NCI-H146 (cell line): ENCODE measurements around the gene COL4A1.
"Not testable (repeated sequence)": the region's sequence is repeated elsewhere in the genome, so short reads cannot be mapped to it uniquely, and the experiment has no call there.

Experiments used
- DNase-seq: peaks from one replicate; lab custom pipeline; 2025; lab: John Stamatoyannopoulos, UW

The COL4A1 gene

DNA sequence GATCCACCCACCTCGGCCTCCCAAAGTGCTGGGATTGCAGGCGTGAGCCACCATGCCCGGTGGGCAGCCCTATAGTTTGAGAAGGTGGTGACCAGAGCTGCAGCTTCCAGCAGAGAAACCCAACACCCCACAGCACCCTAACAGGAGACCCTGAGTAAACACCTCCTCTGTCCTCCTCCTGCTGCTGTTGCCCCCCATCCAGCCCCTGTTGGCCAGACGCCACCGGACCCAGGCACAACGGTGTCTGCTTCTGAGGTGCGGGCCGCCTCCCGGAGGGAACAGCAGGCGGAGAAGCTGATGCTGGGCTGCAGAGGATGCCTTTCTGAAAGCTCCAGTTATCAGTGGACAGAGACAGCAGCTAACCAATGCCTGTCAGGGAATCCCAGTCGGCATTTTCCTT lies 175.5 kb downstream of the COL4A1 start:
- DNase-seq: no peak

DNA sequence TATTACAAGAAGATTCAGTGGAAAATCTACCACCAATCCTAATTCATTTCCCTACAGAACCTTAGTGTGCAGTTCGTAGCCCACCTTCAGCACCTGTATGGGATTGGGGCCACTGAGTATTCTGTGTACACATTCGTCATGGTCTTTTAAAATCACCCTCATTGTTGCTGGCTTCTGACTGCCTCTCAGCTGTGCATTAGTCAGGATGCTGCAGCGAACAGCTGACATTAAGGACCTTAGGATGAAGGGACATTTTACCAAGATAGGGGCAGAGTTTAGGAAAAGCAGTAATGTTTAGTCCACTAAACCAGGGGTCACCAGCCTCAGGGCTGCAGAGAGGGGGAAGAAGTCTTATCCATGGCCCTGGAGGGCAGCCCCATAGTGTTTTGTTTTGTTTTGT lies 176.5 kb downstream of the COL4A1 start:
- DNase-seq: no peak

DNA sequence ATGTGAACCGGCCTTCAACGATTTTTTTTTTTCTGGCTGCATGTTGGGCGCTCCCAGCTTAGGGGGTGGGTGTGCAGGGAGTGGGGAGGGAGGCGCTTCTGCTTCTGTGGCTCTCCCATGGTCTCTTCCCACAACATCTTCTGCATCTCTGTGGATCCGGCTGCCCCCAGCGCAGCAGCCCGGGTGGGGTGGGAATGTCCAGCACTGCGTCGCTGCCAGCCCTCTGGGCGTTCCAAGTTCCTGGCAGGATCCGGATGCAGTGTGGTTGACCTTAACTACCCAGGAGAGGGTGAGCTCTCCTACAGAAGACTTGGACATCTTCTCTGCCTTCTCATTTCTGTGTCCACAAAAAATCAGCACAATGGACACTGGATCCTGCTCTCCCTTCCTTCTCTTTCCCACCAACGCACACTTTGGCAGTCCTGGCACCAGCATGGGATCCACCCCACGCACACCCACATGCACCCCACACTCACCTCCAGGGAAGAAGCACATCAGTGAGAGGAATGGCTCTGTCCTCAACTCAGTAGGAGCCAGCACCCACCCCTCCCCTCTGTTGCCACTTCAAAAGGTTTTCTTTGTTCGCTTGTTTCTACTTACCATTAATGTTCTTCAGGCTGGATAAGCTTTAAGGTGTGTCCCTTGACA lies 177.3 kb downstream of the COL4A1 start:
- peak; percentile 69 for DNase-seq

DNA sequence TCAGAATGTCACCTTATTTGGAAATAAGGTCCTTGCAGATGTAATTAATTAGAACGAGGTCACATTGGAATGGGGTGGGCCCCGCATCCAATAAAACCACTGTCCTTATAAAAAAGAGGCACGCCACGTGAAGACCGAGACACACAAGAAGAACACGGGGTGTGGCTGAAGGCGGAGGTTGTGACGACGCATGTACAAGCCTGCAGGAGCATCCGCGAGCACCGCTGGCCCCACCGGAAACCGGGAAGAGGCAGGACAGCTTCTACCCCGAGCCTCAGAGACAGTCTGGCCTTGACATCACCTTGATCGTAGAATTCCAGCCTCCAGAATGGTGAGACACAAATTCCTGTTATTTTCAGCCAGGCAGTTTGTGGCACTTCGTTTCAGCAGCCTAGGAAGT lies 177.9 kb downstream of the COL4A1 start:
- DNase-seq: peak; percentile 93

DNA sequence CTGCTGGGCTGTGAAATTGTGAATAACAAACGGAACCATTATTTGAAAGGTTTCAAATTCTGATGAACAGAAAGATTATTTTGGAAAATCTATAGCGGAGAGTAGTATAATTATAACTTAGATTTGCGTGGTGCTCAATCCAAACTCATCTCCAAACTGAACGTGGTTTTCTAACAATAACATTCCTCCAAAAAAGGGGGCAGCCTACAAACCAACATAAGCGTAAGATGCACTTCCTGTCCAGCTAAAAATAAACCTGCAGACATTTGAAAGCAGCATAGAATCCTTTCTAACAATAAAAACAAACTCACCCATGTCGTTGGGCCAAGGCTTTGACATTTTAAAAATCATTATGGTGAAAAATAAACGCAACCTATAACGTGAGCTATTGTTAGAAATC lies 178.4 kb downstream of the COL4A1 start:
- peak; percentile 29 for DNase-seq

DNA sequence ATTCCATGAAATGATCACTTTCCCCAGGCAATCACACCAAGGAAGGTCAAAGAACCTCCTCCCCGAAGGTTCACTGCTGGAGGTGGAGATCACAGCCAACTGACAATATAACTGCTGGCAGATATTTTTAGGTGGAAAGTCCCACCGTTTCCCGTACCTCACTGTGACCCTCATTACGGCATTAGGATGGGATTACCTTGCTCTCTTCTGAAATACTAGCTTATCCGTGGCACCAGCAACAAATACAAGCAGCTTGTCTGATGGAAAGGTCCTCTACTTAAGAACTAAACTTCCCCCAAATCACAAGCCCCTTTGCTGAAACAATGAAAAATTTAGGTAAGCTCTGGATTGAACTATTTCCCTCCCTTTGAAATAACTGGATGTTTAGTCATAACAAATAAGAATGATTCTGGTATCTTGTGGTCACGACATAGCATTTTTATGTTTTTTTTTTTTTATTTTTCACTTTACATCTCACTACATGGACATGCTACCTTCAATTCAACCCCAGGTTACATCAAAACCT lies 178.9 kb downstream of the COL4A1 start:
- DNase-seq: no peak

DNA sequence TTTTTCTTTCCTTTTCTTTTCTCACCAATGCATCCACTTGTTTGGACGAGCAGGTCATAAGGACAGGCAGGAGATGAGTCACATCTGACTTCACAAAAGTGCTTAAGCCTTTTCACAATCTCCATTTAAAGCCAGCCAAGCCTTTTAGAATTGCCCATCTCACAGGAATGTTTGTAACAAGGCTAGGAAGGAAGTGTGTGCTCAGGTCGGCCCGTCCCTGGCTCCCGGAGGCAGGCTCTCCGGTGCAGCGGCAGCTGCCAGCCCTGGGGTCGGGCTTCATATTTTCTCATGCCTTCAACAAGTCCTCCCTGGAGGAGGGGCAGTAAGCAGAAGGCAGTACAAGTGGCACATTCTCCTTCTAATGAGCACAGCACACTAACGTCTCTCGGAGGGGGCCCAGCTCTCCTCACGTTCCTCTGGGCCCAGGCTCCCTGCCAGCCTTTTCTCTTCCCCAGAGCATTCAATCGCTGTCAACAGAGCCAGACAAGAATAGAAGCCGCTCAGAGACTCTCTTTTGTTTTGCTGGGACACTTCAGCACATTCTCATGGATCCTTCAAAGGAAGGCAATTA lies 180.5 kb downstream of the COL4A1 start:
- no peak for DNase-seq

DNA sequence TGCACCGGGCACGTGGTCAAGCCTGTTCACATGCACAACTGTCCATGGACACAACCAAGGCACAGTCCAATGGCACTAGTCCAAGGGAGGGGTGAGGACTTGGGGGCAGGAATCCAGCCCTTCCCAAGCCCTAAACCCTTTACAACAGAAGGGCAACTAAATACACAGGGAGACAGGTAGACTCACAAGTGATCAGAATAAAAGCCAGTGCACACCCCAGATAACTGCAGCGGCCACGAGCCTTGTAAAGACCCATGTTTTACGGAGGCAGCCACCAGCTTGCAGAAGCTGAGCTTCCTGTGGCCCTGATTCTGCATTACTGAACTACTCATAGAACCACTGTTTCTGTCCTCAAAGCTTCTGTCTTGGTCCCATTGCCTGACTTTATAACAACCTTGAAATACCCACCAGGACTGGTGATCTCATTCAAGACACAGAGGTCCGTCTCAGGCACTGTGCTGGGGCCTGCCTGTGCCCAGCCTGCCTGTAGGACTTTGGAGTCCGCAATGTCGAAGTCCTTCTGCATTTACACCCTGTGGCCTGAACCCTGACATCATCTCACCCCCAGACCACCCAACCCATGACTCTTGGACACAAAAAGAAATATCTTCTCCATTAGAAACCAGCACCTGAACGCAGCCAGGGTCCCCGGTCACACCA lies 181.2 kb downstream of the COL4A1 start:
- no peak for DNase-seq

DNA sequence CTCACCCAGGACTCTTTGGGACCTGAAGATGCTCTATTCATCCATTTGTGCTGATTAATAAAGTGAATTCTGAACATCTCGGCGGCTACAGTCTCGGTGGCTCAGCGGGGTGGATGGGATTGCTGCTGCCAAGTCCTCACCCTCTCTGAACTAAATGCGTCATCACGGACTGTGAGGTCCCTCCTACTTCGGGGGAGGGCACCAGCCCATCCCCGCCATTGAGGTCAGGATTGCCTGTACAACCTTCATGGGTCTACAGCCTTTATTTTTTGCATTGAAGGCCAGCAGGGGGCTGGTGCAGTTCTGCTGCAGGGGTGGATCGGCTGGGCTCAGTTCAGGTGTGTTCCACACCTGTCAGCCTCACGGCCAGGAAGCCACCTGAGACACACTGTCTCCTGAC lies 181.8 kb downstream of the COL4A1 start:
- DNase-seq: peak; percentile 92

DNA sequence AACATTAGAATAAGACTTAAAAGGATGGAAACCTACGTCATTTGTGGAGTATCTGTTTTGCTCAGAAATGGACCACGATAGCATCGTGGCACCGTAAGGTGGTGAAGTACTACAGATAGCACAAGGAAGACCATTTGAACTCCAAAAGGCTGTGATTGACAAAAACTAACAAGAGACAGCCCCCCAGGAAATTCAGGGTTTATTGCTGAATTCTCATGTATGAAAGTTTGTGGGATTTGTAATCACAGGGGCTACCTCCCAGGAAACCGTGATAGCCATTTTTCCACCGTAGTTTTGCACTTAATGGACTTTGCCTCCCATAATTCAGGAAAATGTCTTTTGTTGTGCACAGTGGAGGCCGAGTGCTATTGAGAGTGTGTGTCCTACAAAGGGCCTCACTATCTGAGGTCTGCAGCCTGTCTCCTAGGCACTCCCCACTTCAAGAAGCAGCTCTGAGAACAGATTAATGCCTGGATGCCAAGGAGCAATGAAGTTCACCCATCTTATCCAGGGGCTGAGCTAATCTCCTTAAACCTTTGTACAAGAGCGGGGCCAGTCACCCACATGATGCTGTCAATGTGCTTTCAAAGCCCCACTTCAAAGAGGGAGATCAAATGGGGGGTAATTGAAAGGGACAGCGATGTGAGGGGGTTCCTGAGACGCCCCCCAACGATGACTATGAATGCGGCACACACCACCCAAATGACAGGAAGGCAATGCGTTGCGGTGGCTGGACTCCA lies 182.6 kb downstream of the COL4A1 start:
- peak; percentile 40 for DNase-seq

DNA sequence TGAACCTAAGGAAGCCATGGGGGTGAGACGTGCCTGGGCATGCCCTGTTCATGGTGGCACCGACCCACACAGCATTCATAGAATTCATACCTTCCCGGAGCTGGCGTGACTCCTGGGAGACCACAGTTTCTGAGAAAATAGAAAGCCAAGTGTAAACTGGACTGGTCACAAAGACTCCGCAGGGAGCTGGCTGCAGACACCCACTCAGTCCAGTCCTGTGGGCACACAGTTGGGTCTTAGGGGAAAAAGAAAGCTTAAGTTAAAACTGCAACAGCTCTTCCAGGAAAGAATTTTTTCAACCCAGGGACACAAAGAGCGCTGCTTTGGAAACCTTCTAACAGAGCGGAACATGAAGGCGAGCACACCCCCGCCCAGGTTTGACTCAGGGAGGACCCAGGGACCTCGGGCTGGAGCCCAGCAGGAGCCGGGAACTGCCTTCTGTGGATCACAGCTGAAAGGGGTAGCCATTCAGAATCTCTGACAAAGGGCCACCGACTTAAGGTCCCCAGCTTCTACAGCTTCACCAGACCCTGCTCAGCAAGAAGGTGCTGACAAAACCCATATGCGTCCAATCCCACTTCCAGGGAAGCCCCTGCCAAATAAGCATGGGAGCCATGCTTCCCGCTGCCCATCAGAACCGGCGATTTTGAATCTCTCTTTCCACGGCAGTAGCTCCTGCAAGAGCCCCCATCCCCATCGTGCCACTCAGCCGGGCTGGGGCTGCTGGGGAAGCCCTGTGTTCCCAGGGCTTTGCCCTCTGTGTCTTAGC lies 183.7 kb downstream of the COL4A1 start:
- DNase-seq: peak; percentile 95

DNA sequence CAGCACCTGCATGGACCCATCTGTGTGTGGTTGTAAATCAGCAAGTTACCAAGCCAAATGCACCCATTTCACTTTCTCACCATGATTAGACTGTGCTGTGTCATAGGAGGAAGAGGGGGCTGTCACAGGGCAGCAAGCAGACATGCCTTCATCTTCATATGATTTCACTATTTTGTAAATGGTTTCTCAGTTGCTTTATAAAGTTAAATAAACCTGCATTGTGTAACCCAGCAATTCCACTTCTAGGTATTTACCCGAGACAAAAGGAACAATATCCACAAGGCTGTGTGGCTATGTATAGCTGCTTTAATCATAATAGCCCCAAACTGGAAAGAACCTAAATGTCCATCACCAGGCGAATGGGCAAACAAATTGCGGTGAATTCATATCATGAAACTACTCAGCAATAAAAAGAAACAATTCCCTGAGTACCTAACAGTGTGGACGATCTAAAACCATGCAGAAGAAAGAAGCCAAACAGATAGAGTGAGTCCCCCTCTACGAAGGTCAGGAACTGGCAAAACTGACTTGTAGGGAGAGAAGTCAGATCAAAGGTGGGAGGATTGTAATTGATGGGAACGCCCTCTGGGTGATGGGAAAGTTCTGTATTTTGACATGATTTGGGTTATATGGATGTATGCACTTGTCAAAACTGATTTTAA lies 185.4 kb downstream of the COL4A1 start:
- DNase-seq: no peak

DNA sequence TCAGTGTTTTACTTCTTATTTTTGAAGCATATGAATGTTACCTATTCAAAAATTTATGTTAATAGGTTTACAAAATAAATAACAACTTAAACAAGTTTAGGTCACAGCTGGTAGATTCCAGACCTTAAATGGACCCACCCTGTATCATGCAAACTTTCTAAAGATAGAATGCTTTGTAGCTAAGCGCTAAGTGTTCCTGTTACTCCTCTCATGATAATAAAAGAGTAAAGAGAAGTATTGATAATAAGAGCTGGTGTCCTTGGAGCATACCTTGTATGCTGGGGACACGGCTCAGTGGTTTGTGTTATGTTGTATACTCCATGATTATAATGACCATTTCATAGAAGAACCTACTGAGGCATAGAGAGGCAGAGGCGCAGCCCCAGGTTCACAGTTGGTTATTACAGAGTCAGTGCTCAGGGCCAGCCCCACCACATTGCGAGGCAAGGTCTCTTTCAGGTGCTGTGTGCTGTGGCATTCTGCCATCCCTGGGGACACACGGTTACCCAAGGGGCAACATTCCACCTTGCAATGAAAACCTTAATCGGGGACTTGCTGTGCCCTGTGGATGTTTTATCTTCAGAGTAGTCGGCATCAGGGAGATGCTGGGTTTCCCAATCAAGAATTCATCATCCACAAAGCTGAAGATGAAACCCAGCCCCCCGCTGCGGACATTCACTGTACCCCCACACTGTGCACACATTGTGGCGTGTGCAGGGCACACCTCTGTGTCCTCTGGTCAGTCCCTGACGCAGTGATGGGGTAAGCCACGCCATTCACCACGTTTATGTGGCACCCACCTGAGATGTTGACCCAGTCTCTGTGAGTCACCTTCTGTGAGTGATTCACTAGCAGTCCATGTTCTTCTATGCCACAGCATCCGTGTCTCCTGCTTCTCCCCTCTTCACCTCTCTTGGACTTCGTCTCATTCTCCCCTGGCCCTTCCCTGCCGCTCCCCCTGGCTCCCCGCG lies 186.7 kb downstream of the COL4A1 start:
- DNase-seq: no peak

DNA sequence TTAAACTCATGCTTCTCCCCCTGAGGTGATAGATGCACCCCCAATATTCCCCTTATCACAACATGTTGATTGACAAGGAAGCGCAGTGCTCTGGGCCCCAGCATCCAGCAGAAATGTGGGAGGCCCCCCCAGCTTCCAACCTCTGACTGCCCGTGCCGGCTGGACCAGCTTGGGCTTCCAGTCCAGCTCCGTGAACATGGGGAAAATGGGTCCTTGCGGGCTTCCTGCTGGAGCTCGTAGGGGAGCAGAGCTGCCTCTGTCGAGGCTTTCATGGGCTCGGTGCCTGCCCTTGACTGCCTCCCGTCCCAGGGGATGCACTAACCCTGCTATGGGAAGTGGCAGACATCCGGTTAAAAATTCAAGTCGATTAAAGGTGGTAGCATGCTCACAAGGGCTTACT lies 188.9 kb downstream of the COL4A1 start:
- DNase-seq: no peak

DNA sequence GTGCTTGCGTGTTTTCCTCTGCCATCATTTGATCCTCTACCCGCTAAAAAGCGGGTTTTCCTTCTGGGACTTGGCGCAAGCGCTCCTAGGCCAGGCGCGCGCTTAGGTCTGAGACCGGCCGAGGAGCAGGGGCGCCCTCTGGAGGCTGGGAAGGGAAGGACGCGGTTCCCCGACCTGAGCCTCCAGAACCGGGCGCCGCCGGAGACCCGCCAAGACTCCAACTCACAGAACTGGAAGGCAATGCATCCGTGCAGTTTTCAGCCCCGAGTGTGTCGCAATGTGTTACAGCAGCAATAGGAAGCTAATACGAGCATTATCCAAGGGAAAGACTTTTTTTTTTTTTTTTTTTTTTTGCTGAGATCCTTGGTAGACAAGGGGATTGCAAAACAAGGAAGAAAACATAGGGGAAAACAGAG lies 190.9 kb downstream of the COL4A1 start:
- DNase-seq: no peak

DNA sequence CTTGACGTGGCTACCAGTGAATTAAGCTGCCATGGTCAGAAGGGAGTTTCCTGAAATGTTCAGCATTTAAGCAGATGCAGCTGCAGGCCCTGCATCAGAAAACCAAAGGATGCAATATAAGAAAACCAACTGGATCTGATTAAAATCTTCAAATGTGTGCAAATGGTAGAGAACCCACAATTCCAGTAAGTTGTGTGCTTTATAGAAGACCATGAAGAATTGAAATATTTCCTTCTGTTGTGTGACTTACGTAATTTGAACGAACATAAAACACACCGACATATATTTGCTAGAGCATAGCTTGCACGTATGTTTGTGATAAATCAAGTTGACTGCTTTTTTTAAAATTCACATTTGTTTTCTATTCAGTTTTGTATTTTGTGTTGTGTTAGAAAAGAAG lies 191.4 kb downstream of the COL4A1 start:
- DNase-seq: no peak

DNA sequence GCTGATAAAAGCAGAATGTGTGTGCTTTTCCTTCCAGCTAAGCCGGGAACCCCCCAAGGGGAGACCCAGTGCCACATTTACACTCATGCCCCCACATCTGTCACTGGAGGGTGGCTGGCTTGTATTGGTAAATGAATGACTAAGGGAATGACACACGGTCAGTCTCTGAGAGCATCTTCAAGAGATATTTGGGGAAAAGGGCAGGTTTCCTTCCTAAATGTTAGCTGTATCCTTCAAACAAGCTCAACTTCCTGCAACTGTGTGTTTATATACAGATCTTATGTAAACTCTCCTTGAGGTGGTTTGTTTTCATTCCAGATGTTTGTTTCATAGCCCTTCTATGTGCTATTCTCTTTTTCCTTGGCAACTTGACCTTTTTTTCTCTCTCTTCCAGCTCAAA lies 192.6 kb downstream of the COL4A1 start:
- DNase-seq: no peak

DNA sequence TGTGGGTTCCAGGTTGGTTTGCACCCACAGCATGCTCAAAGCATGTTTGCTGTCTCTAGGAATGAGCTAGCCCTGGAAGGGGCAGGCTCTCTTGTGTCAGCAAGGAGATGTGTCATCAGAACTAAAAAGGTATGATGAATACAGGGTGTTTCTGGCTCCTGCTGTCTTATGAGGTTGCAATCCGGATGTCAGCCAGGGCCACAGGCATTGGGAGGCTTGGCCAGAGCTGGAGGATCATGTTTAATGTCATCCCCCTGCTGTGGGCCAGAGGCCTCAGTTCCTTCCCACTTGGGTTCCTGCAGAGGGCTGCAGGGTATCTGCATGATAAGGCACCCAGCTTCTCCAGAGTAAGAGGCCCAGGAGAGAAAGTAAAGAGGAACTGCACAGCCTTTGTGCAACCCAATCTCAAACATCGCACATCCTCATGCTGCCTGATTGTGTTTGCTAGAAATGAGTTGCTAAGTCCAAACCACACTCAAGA lies 193.6 kb downstream of the COL4A1 start:
- no peak for DNase-seq

DNA sequence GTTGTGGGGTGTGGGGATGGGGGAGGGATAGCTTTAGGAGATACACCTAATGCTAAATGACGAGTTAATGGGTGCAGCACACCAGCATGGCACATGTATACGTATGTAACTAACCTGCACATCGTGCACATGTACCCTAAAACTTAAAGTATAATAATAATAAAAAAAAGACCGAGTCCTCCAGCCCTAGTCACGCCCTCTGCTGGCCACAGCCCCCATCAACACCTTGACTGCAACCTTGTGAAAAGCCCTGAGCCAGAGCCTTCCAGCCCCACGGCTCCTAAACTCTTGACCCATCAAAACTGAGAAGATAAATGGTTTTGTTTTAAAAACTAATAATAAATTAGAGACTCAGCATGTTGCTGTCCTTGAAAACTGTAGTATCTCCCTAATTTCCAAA lies 194.6 kb downstream of the COL4A1 start:
- DNase-seq: not testable (repeated sequence)

DNA sequence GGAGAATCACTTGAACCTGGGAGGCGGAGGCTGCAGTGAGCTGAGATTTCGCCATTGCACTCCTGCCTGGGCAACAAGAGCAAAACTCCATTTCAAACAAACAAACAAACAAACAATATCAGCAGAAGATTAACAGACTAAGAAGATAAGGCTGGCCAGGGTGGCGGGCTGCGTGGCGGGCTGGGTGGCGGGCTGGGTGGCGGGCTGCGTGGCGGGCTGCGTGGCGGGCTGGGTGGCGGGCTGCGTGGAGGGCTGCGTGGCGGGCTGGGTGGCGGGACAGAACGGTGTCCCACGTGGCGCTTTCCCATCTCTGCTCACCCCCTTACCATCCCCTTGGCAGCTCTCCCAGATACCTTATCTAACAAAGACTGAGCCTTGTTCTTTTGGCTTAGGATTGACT lies 196.2 kb downstream of the COL4A1 start:
- DNase-seq: no peak
